Measurements from ENCODE around the gene CRYBG1. TPM values are rescaled to one million over a fixed set of nuclear protein-coding genes. Genes with fewer than 3 reads are reported as not detected.

Gene CRYBG1
- total RNA-seq, 1 donor: 9.7 TPM

DNA sequence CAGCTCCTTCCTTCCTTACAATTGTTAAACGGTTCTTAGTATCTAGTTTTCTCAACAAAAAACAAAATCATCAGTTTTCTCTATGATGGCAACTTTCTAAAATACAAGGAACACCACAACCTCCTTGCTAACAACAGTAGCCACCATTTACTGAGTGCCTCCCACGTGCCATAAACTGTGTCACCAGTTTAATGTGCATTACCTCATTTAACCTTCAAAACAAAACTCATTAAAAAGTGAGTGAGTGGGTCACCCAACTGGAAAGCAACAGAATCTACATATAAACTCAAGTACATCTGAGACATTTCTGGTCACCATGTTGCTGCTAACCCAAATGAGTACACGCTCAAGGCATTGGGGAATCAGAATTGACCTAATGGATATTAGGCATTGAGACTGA lies 257.8 kb downstream of the CRYBG1 start:
- DNase-seq (ENCODE audit: low read depth in 2 of 3, low spot score in 2 of 3): no peak

DNA sequence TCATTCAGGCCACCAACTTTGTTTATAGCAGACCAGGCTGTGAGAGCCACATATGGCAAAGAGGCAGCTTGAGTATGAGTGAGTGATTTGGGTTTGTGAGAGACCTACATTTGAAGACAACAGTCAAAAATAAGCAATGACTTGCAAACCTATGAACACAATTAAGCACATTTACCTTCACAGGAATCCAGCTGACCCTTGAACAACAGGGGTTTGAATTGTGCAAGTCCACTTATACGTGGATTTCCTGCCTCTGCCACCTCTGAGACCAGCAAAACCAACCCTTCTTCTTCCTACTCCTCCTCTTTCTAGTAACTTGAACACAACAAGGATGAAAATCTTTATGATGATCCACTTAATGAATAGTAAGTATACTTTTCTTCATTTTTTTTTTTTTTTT lies 258.7 kb downstream of the CRYBG1 start:
- DNase-seq (ENCODE audit: low read depth in 2 of 3, low spot score in 2 of 3): no peak

DNA sequence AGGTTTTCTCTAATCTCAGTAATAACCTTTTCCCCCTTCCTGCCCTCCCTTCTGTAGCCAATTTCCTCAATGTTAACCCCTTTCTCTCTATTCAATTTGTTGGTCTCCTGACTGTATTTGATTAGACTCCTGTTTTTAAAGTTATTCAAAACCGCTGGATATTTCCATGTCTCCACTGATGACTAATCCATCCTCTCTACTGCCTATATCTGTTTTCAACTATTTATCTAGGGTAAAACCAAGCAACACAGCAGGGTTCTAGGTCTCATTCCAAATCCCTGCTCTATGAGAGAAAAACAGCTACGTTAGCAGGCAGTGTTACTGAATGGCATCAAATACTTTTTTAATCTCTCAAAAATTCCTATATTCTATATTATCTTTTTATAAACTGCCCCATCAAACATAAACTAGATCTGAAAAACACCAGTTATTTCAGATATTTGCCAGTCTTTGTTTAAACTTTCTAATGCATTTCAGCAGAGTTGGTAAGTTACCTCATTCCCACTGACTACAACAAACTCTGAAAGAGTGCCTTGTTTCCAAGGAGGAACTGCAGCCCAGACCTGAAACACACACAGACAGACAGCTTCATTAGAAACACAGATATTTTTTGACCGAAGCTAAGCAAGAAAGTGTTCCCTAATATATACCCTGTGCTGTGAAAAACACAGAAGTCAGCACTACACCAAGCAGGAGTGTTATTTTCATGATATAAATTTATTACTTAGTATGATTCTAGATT lies 260.6 kb downstream of the CRYBG1 start:
- no peak for DNase-seq (ENCODE audit: low read depth in 2 of 3, low spot score in 2 of 3)

Small RNA genes within 50 kb of the gene (small RNA-seq; reads per million reads assigned to genes)
- gene RF00019 (not detected), gene RNA5SP211 (not detected), gene RNU6-527P (not detected)

Other genes with a start within 250 kb of the CRYBG1 start
- 12.1 TPM for gene ATG5, start 35.0 kb upstream of the CRYBG1 start, total RNA-seq